Amygdala (tissue), 56 donors: Measurements from ENCODE around the gene NALF2.

Experiments used
- DNase-seq, 56 donors: peaks; one replicate each; lab custom pipeline; 2025; lab: John Stamatoyannopoulos, UW

NALF2 gene

GRCh38 chrX:69503782-69504625, at the start of gene NALF2:
NALF2 (plus strand) TSS chrX:69504326; CDS start chrX:69505283, 957 bp downstream.
- DNase-seq: peak in 39 of 56 donors; percentile 1 to 63 (median 31)

- no peak for DNase-seq
Measured at GRCh38 chrX:69457756-69458155, 46.4 kb upstream of the NALF2 start.

GRCh38 chrX:69466546-69466945, 37.6 kb upstream of the NALF2 start:
- DNase-seq: no peak

GRCh38 chrX:69469975-69470374, 34.2 kb upstream of the NALF2 start:
- DNase-seq: no peak

GRCh38 chrX:69489625-69490024, 14.5 kb upstream of the NALF2 start:
- DNase-seq: no peak

GRCh38 chrX:69493193-69493592, 10.9 kb upstream of the NALF2 start:
- DNase-seq: peak in 4 of 56 donors; percentile 0 to 10 (median 4)

- DNase-seq: no peak
Measured at GRCh38 chrX:69493766-69494165, 10.4 kb upstream of the NALF2 start.

GRCh38 chrX:69496183-69496582, 7.9 kb upstream of the NALF2 start:
- DNase-seq: peak in 7 of 56 donors; percentile 1 to 24 (median 8)

- peak in 3 of 56 donors; percentile 1 to 25 (median 2) for DNase-seq
Measured at GRCh38 chrX:69501429-69501828, 2.7 kb upstream of the NALF2 start.

- DNase-seq: peak in 22 of 56 donors; percentile 3 to 61 (median 28)
Measured at GRCh38 chrX:69503228-69503781, 821 bp upstream of the NALF2 start.

- DNase-seq: no peak
Measured at GRCh38 chrX:69504626-69505612, 793 bp downstream of the NALF2 start.

- no peak for DNase-seq
Measured at GRCh38 chrX:69505772-69506616, 1.9 kb downstream of the NALF2 start.

GRCh38 chrX:69506617-69507499, 2.7 kb downstream of the NALF2 start:
- DNase-seq: peak in 1 of 56 donors; percentile 0

- DNase-seq: no peak
Measured at GRCh38 chrX:69507500-69507789, 3.3 kb downstream of the NALF2 start.

- no peak for DNase-seq
Measured at GRCh38 chrX:69508610-69509009, 4.5 kb downstream of the NALF2 start.

- DNase-seq: no peak
Measured at GRCh38 chrX:69510137-69510715, 6.1 kb downstream of the NALF2 start.

GRCh38 chrX:69510914-69511513, 6.9 kb downstream of the NALF2 start:
- no peak for DNase-seq

GRCh38 chrX:69522052-69522451, 17.9 kb downstream of the NALF2 start:
- no peak for DNase-seq
